ENCODE results near the gene OR51Q1.

The OR51Q1 gene

GRCh38 chr11:5421811-5422210, at the start of gene OR51Q1:
Gene OR51Q1, plus strand, starts transcription at chr11:5422111. Its CDS starts 90 bp downstream, at chr11:5422201.
- TF ChIP-seq RAD21 (IDR thresholded peaks at IDR 0.05; ENCODE audit: low read depth): no peak
- no peak for TF ChIP-seq EP300 (IDR thresholded peaks at IDR 0.05; ENCODE audit: borderline replicate concordance)
- no peak for TF ChIP-seq CREB1 (IDR thresholded peaks at IDR 0.05; ENCODE audit: low read depth)

- TF ChIP-seq ZBTB7A (IDR thresholded peaks at IDR 0.05; ENCODE audit: low read depth) (no peak), REST (IDR thresholded peaks at IDR 0.05; ENCODE audit: low read depth) (no peak), RAD21 (IDR thresholded peaks at IDR 0.05; ENCODE audit: low read depth) (peak; percentile 83), EP300 (IDR thresholded peaks at IDR 0.05; ENCODE audit: borderline replicate concordance) (no peak)
These were observed 41.1 kb upstream of the OR51Q1 start for GRCh38 chr11:5380740-5381342.

GRCh38 chr11:5383576-5383975, 38.3 kb upstream of the OR51Q1 start, which contains the start of gene OR51M1:
Gene OR51M1, plus strand, starts transcription at chr11:5383812. Its CDS starts 5,587 bp downstream, at chr11:5389399.
- no peak for TF ChIP-seq YY1 (IDR thresholded peaks at IDR 0.05; ENCODE audit: low read depth)
- no peak for TF ChIP-seq ZBTB7A (IDR thresholded peaks at IDR 0.05; ENCODE audit: low read depth)
- no peak for TF ChIP-seq NFIC (IDR thresholded peaks at IDR 0.05)
- TF ChIP-seq REST (IDR thresholded peaks at IDR 0.05; ENCODE audit: low read depth): no peak
- no peak for TF ChIP-seq TEAD4 (IDR thresholded peaks at IDR 0.05)
- no peak for TF ChIP-seq TCF12 (IDR thresholded peaks at IDR 0.05; ENCODE audit: low read depth)
- no peak for TF ChIP-seq MAX (IDR thresholded peaks at IDR 0.05)
- no peak for TF ChIP-seq RAD21 (IDR thresholded peaks at IDR 0.05; ENCODE audit: low read depth)
- TF ChIP-seq FOXM1 (IDR thresholded peaks at IDR 0.05; ENCODE audit: borderline replicate concordance, low read depth): no peak
- TF ChIP-seq CEBPB (IDR thresholded peaks at IDR 0.05): no peak
- TF ChIP-seq USF1 (IDR thresholded peaks at IDR 0.05): no peak
- TF ChIP-seq CREB1 (IDR thresholded peaks at IDR 0.05; ENCODE audit: low read depth): no peak
- TF ChIP-seq TAF1 (IDR thresholded peaks at IDR 0.05; ENCODE audit: low read depth): no peak
- no peak for TF ChIP-seq EP300 (IDR thresholded peaks at IDR 0.05; ENCODE audit: borderline replicate concordance)
- TF ChIP-seq EGR1 (IDR thresholded peaks at IDR 0.05): no peak

GRCh38 chr11:5384335-5384734, 37.6 kb upstream of the OR51Q1 start:
- TF ChIP-seq TAF1 (IDR thresholded peaks at IDR 0.05; ENCODE audit: low read depth) (no peak), YY1 (IDR thresholded peaks at IDR 0.05; ENCODE audit: low read depth) (no peak), TEAD4 (IDR thresholded peaks at IDR 0.05) (no peak), EP300 (IDR thresholded peaks at IDR 0.05; ENCODE audit: borderline replicate concordance) (no peak), EGR1 (IDR thresholded peaks at IDR 0.05) (no peak), USF1 (IDR thresholded peaks at IDR 0.05) (no peak), MAX (IDR thresholded peaks at IDR 0.05) (no peak), TCF12 (IDR thresholded peaks at IDR 0.05; ENCODE audit: low read depth) (no peak), ZBTB7A (IDR thresholded peaks at IDR 0.05; ENCODE audit: low read depth) (no peak), CEBPB (IDR thresholded peaks at IDR 0.05) (no peak), FOXM1 (IDR thresholded peaks at IDR 0.05; ENCODE audit: borderline replicate concordance, low read depth) (no peak), NFIC (IDR thresholded peaks at IDR 0.05) (no peak), RAD21 (IDR thresholded peaks at IDR 0.05; ENCODE audit: low read depth) (no peak), CREB1 (IDR thresholded peaks at IDR 0.05; ENCODE audit: low read depth) (no peak)

GRCh38 chr11:5390210-5390609, 31.7 kb upstream of the OR51Q1 start:
- TF ChIP-seq REST (IDR thresholded peaks at IDR 0.05; ENCODE audit: low read depth): no peak

Data from Ishikawa (cell line).